Heart left ventricle (tissue), 16 donors: ENCODE data around the gene SORBS1. TPM values are rescaled to one million over a fixed set of nuclear protein-coding genes. Genes with fewer than 3 reads are reported as not detected.

Source experiments
- ATAC-seq, 4 donors: fragments of 200-7000 bp; cut with Tn5 transposase; one replicate each; pipeline ENCODE4 v1.9.1; 2020 to 2022; ENCODE audit warnings: moderate library complexity in 4 of 4, mild to moderate bottlenecking in 3 of 4, moderate number of reproducible peaks in 1 of 4
- DNase-seq, 5 donors: peaks; one replicate each; pipeline ENCODE4 v3.0.0-alpha.2; 2020
- H3K27ac ChIP-seq, 12 donors: fragments of 200-600 bp; sonication (generic) in 4 of 12; one replicate each; pipeline versions ENCODE4 v1.5.0 to v1.8.0; 2016 to 2022; ENCODE audit warnings: mild to moderate bottlenecking in 2 of 12
- H3K27me3 ChIP-seq, 9 donors: fragments of 200-600 bp; sonication (generic) in 2 of 9; one replicate each; pipeline versions ENCODE4 v1.5.1 to v1.8.0; 2016 to 2022; ENCODE audit warnings: mild to moderate bottlenecking in 3 of 9
- H3K36me3 ChIP-seq, 9 donors: fragments of 200-600 bp; sonication (generic) in 2 of 9; one replicate each; pipeline versions ENCODE4 v1.5.0 to v1.8.0; 2018 to 2022; ENCODE audit warnings: mild to moderate bottlenecking in 2 of 9
- H3K4me1 ChIP-seq, 12 donors: fragments of 200-600 bp; sonication (generic) in 4 of 12; one replicate each; pipeline versions ENCODE4 v1.5.0 to v1.8.0; 2016 to 2022; ENCODE audit warnings: mild to moderate bottlenecking in 3 of 12
- H3K4me3 ChIP-seq, 12 donors: fragments of 200-600 bp; sonication (generic) in 4 of 12; one replicate each; pipeline versions ENCODE4 v1.5.0 to v1.8.0; 2017 to 2022; ENCODE audit warnings: mild to moderate bottlenecking in 9 of 12, moderate library complexity in 4 of 12
- H3K9me3 ChIP-seq, 12 donors: fragments of 200-600 bp; sonication (generic) in 4 of 12; one replicate each; pipeline versions ENCODE4 v1.5.0 to v1.8.0; 2016 to 2022; ENCODE audit warnings: mild to moderate bottlenecking in 1 of 12
- POLR2A ChIP-seq, 2 donors: fragments of 450-650 bp; IDR thresholded peaks; one replicate each; pipeline ENCODE4 v1.6.1; 2017; ENCODE audit warnings: antibody characterized with exemption in 2 of 2, mild to moderate bottlenecking in 2 of 2, moderate library complexity in 2 of 2
- WGBS, 4 donors: extraction: QIAGEN DNeasy Blood & Tissue Kit in 2 of 4; methylation state at CpG; one replicate each; pipeline versions ENCODE4 v1.1.5 to v1.1.7; 2013 to 2018; 5-methylcytosine and 5-hydroxymethylcytosine counted together
- intact Hi-C, 10 donors: fragments of 100-400 bp; cut with DNase I; formaldehyde crosslinking; loops; one replicate each; pipeline versions ENCODE4 v1.11.1 to v1.14.2; 2022
- polyA plus RNA-seq, 2 donors: library from polyadenylated mRNA; stranded (reverse); fragments of 200-250 nt; gene quantifications; one replicate each; pipeline ENCODE4 v1.2.3, GENCODE V29; 2013
- total RNA-seq, 9 donors: library from RNA; depleted of rRNA in 2 of 9; stranded (reverse); fragments of >200 nt in 2 of 9; fragmentation: NEBNext Ultra II Directional in 3 of 9; extraction: Animal tissue kit (Norgen Biotek cat#: 25700) in 3 of 9; gene quantifications; one replicate each; pipeline versions ENCODE4 v1.1.0 to v1.2.4, GENCODE V29; 2016 to 2023
- TF ChIP-seq, protein P1 (sequence below), 12 donors: fragments of 200-600 bp; sonication (generic) in 4 of 12; IDR thresholded peaks; one replicate each; pipeline versions ENCODE4 v1.5.0 to v1.8.0; 2018 to 2022; ENCODE audit warnings: antibody characterized with exemption in 12 of 12, mild to moderate bottlenecking in 5 of 12
- donor health status: ischemic (EF 13 %, LVEDD 7.1; RV severe dilation, severe dysfunction).
- donor health status: healthy with polysubstance abuse.
- donor health status: DM: no; HTN: yes; CAD: no.
- donor health status: DM: no; HTN: no; CAD: no.
- donor health status: ischemic (EF 25% LVEDD 6.9; RV normal size, moderate dysfunction).
- donor health status: ischemic (EF 25% LVEDD 5.7; RV mildly dilated, moderate dysfunction).
- donor health status: healthy.
- donor health status: DM: yes; HTN: yes; CAD: no.
- donor health status: ischemic (EF 35%, LVEDD 5.7; RV mildly dilated, moderate dysfunction).
- donor health status: nonischemic (EF 11% LVEDD 7.7; RV severe dilation, severe dysfunction).
- donor health status: DM: yes; HTN: yes; CAD: no.
- donor health status: PGD.
- donor health status: ischemic (EF 29% LVEDD 5.4; RV normal size, mild dysfunction).
- donor health status: nonischemic (EF 23%, LVEDD 6.1; RV moderate dilation, normal function).

The SORBS1 gene
- total and polyA plus RNA-seq, 11 donors: 355 to 1,440 (median 886) TPM

DNA sequence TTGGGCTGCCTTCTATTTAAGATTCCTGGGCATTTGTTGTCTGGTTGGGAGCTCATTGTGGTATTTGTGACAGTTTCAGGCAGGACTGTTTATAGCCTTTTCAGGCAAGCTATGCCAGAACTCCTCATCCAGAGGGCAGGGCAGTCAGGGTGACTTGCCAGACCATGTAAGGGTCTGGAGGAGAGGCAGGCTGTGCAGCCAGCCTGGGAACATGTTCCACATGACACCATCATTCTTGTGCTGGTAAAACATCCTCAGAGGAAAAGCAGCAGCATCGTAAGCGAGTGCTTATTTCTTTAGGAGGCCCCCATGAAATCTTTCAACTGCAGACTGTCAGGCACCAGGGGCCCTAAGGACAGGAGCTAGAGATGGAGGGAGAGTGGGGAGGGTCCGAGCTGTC is 44.0 kb upstream of the SORBS1 start:
- Histone ChIP-seq H3K4me1 (peaks cover 0 to 33% (median 12%) of the 10 kb centered on the region in 12 donors), H3K27ac (peak overlapping the region in 11 of 12 donors; percentile 42 to 83 (median 62)), H3K36me3 (peaks cover 0 to 51% (median 31%) of the 10 kb centered on the region in 9 donors), H3K4me3 (no peak overlapping the region), H3K27me3 (no peaks in the 10 kb centered on the region), H3K9me3 (no peaks in the 10 kb centered on the region)
- TF ChIP-seq, protein P1, sequence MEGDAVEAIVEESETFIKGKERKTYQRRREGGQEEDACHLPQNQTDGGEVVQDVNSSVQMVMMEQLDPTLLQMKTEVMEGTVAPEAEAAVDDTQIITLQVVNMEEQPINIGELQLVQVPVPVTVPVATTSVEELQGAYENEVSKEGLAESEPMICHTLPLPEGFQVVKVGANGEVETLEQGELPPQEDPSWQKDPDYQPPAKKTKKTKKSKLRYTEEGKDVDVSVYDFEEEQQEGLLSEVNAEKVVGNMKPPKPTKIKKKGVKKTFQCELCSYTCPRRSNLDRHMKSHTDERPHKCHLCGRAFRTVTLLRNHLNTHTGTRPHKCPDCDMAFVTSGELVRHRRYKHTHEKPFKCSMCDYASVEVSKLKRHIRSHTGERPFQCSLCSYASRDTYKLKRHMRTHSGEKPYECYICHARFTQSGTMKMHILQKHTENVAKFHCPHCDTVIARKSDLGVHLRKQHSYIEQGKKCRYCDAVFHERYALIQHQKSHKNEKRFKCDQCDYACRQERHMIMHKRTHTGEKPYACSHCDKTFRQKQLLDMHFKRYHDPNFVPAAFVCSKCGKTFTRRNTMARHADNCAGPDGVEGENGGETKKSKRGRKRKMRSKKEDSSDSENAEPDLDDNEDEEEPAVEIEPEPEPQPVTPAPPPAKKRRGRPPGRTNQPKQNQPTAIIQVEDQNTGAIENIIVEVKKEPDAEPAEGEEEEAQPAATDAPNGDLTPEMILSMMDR (IDR thresholded peaks at IDR 0.05): no peak
- TF ChIP-seq POLR2A (IDR thresholded peaks at IDR 0.05): no peak
- ATAC-seq (peak; percentile 58 to 87 (median 66)), DNase-seq (peak in 4 of 5 donors; percentile 28 to 55 (median 39))
- intact Hi-C loops: loop anchor here in 6 of 10 donors (2.0 to 10.0 kb wide), 2 partner anchors 236 to 360 kb away; no protein-coding TSS in a partner anchor
- 36 to 78% (median 64%) methylated on average over 3 of the region's 3 CpGs for WGBS, 4 donors

DNA sequence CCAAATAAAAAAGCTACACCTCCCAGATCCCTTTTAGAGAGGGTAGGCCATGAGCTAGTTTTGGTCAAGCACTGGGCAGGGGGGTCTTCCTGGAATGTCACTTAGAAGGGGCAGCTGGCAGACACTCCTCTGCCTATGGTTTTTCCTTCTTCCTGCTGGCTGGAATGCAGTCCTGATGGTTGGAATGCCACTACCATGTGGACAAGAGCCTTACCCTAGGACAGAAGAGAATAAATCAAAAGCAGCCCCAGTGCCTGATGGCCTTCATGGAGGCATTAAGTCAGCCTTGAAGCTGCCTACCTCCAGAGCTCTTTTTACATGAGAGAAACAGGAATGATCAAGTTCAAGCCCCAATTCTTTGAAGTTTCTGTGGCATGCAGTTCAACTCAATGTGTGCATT is 43.5 kb upstream of the SORBS1 start:
- DNase-seq (no peak), ATAC-seq (no peak)
- Histone ChIP-seq H3K27me3 (no peaks in the 10 kb centered on the region), H3K4me3 (no peak overlapping the region), H3K36me3 (peaks cover 0 to 46% (median 25%) of the 10 kb centered on the region in 9 donors), H3K27ac (peak overlapping the region in 11 of 12 donors; percentile 42 to 83 (median 62)), H3K9me3 (no peaks in the 10 kb centered on the region), H3K4me1 (peaks cover 0 to 33% (median 12%) of the 10 kb centered on the region in 12 donors)
- intact Hi-C loops: loop anchor here in 8 of 10 donors (2.0 to 10.0 kb wide), 5 partner anchors 42 to 360 kb away; partner anchors contain the start of gene SORBS1 (in 2 of the 8)
- TF ChIP-seq, protein P1 (IDR thresholded peaks at IDR 0.05): no peak
- TF ChIP-seq POLR2A (IDR thresholded peaks at IDR 0.05): no peak

DNA sequence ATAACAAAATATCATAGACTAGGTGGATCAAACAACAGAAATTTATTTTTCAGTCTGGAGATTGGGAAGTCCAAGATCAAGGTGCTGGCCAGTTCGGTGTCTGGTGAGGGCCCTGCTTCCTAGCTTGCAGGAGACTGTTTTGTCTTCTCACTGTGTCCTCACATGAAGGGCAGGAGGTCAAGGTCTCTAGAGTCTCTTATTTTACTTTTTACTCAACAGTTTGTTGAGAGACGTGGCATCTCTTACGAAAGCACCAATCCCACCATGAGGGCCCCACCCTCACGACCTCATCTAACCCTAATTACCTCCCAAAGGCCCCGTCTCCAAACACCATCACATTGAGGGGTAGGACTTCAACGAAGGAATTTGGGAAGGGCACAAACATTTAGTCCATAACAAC is 41.2 kb upstream of the SORBS1 start:
- TF ChIP-seq, protein P1 (IDR thresholded peaks at IDR 0.05): no peak
- no peak for TF ChIP-seq POLR2A (IDR thresholded peaks at IDR 0.05)
- no peak for ATAC-seq
- Histone ChIP-seq H3K4me1 (peaks cover 0 to 33% (median 12%) of the 10 kb centered on the region in 12 donors), H3K9me3 (no peaks in the 10 kb centered on the region), H3K36me3 (peaks cover 0 to 25% (median 5%) of the 10 kb centered on the region in 9 donors), H3K4me3 (no peak overlapping the region), H3K27me3 (no peaks in the 10 kb centered on the region), H3K27ac (peak overlapping the region in 1 of 12 donors; percentile 79)
- WGBS, 4 donors: 79 to 85% (median 81%) methylated on average over 6 of the region's 6 CpGs
- DNase-seq: no peak
- intact Hi-C loops: loop anchor here in 9 of 10 donors (2.0 to 10.0 kb wide), 5 partner anchors 40 to 358 kb away; partner anchors contain the start of gene SORBS1 (in 2 of the 9)

DNA sequence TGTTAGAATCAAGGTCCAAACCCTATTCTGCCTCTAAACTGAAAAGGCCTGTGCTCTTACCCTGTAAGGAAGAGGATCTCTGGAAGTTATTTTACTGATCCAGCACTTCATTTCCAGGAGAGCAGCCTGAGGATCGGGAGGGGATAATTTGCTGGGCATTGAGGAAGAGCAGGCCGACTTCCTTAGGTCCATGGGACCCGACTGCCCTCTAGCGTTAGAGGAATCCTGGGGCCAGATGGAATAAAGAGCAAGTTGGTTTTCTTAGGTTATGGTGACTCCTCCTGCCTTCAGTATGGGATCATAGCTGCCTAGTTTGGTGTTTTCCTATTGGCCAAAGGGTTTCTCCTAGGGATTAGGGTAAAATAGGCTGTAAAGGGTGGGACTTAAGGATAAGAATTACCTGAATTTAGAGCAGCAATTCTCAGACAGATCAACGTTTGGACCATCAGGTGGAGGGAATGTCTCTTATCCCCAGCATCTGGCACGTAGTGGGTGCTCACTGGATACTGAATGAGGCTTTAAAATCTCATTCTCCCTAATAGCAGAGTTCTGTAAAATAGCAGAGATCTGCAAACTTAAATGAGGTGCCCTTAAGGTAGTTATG is 40.0 kb upstream of the SORBS1 start:
- DNase-seq: peak; percentile 70 to 83 (median 79)
- H3K36me3 ChIP-seq: peaks cover 0 to 13% (median 0%) of the 10 kb centered on the region in 9 donors
- intact Hi-C loops: loop anchor here (1.0 to 10.0 kb wide), 8 partner anchors 39 to 356 kb away; partner anchors contain the start of gene SORBS1 (in 2 of the 10)
- H3K4me1 ChIP-seq: peaks cover 0 to 33% (median 12%) of the 10 kb centered on the region in 12 donors
- ATAC-seq: peak; percentile 66 to 91 (median 86)
- no peak overlapping the region for H3K4me3 ChIP-seq
- H3K27me3 ChIP-seq: no peaks in the 10 kb centered on the region
- 20 to 26% (median 25%) methylated on average over 6 of the region's 6 CpGs for WGBS, 4 donors
- peak overlapping the region in 5 of 12 donors; percentile 26 to 79 (median 48) for H3K27ac ChIP-seq
- TF ChIP-seq POLR2A (IDR thresholded peaks at IDR 0.05): no peak
- TF ChIP-seq, protein P1 (IDR thresholded peaks at IDR 0.05): peak; percentile 86 to 99 (median 96)
- peaks cover 0 to 6% (median 0%) of the 10 kb centered on the region in 12 donors for H3K9me3 ChIP-seq
